ENCODE data around the gene SPOCK1. TPM values are rescaled to one million over a fixed set of nuclear protein-coding genes. Genes with fewer than 3 reads are reported as not detected.

Gene SPOCK1
- total RNA-seq, 2 experiments from 2014 or later: 0.42 TPM; not detected in 1

GRCh38 chr5:137461391-137462264 lies 37.5 kb downstream of the SPOCK1 start:
- Mint-ChIP-seq H3K9me3 (no peaks in the 10 kb centered on the region), H3K4me1 (ENCODE audit: low read depth) (no peaks in the 10 kb centered on the region), H3K4me3 (no peak overlapping the region), H3K36me3 (ENCODE audit: low read depth) (no peaks in the 10 kb centered on the region), H3K27ac (no peak overlapping the region), H3K27me3 (ENCODE audit: low read depth) (peaks cover 2% of the 10 kb centered on the region)
- CTCF ChIA-PET: no interaction called here
- DNase-seq: no peak
- intact Hi-C loops (cut with micrococcal nuclease): no loop called here

- DNase-seq: no peak
- Mint-ChIP-seq H3K27me3 (ENCODE audit: low read depth) (peaks cover 4% of the 10 kb centered on the region), H3K4me1 (ENCODE audit: low read depth) (no peaks in the 10 kb centered on the region), H3K4me3 (no peak overlapping the region), H3K27ac (no peak overlapping the region), H3K9me3 (no peaks in the 10 kb centered on the region), H3K36me3 (ENCODE audit: low read depth) (no peaks in the 10 kb centered on the region)
- intact Hi-C loops (cut with micrococcal nuclease): no loop called here
- CTCF ChIA-PET: no interaction called here
Measured at GRCh38 chr5:137454671-137455070, 44.5 kb downstream of the SPOCK1 start.

GRCh38 chr5:137453483-137454080 lies 45.5 kb downstream of the SPOCK1 start:
- CTCF ChIA-PET: interaction anchor here (0.7 kb wide), 1 partner anchor 43 kb away, joined by 3 read pairs; no protein-coding TSS in a partner anchor
- H3K36me3 Mint-ChIP-seq (ENCODE audit: low read depth): no peaks in the 10 kb centered on the region
- intact Hi-C loops (cut with micrococcal nuclease): no loop called here
- peaks cover 4% of the 10 kb centered on the region for H3K27me3 Mint-ChIP-seq (ENCODE audit: low read depth)
- H3K4me1 Mint-ChIP-seq (ENCODE audit: low read depth): no peaks in the 10 kb centered on the region
- peak; percentile 8 for DNase-seq
- H3K9me3 Mint-ChIP-seq: no peaks in the 10 kb centered on the region
- no peak overlapping the region for H3K4me3 Mint-ChIP-seq
- H3K27ac Mint-ChIP-seq: no peak overlapping the region

DNA sequence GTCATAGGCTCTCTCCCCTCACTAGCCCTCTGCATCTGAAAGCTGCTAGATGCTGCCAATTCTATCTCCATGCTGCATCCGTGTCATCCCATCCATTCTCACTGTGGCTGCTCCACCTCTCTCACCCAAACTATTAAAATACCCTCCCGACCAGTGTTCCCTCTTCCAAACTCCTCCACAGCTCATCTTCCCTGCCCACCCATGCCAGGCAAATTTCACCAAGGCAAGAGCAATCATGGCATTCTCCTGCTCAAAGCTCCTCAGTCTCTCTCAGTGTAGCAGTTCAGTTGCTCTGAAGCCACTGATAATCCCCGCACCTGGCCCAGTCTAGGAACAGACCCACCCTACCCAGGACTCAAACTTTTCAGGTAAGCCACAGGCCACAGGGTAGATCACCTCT lies 48.4 kb downstream of the SPOCK1 start:
- DNase-seq: no peak
- no peaks in the 10 kb centered on the region for H3K4me1 Mint-ChIP-seq (ENCODE audit: low read depth)
- H3K4me3 Mint-ChIP-seq: no peak overlapping the region
- CTCF ChIA-PET: no interaction called here
- no peak overlapping the region for H3K27ac Mint-ChIP-seq
- no peaks in the 10 kb centered on the region for H3K9me3 Mint-ChIP-seq
- intact Hi-C loops (cut with micrococcal nuclease): no loop called here
- peaks cover 6% of the 10 kb centered on the region for H3K27me3 Mint-ChIP-seq (ENCODE audit: low read depth)
- no peaks in the 10 kb centered on the region for H3K36me3 Mint-ChIP-seq (ENCODE audit: low read depth)

- H3K27me3 Mint-ChIP-seq (ENCODE audit: low read depth): peaks cover 8% of the 10 kb centered on the region
- CTCF ChIA-PET: no interaction called here
- no peak overlapping the region for H3K27ac Mint-ChIP-seq
- no peak for DNase-seq
- intact Hi-C loops (cut with micrococcal nuclease): no loop called here
- no peak overlapping the region for H3K4me3 Mint-ChIP-seq
- H3K36me3 Mint-ChIP-seq (ENCODE audit: low read depth): no peaks in the 10 kb centered on the region
- H3K4me1 Mint-ChIP-seq (ENCODE audit: low read depth): no peaks in the 10 kb centered on the region
- no peaks in the 10 kb centered on the region for H3K9me3 Mint-ChIP-seq
Measured at GRCh38 chr5:137448868-137449267, 50.3 kb downstream of the SPOCK1 start.

GRCh38 chr5:137446615-137447014 lies 52.5 kb downstream of the SPOCK1 start:
- Mint-ChIP-seq H3K36me3 (ENCODE audit: low read depth) (no peaks in the 10 kb centered on the region), H3K9me3 (no peaks in the 10 kb centered on the region), H3K4me3 (no peak overlapping the region), H3K4me1 (ENCODE audit: low read depth) (no peaks in the 10 kb centered on the region), H3K27ac (no peak overlapping the region), H3K27me3 (ENCODE audit: low read depth) (peaks cover 8% of the 10 kb centered on the region)
- intact Hi-C loops (cut with micrococcal nuclease): no loop called here
- CTCF ChIA-PET: interaction anchor here (0.6 kb wide), 2 partner anchors 125 to 1896 kb away, joined by 3 read pairs; no protein-coding TSS in a partner anchor
- no peak for DNase-seq

- H3K36me3 Mint-ChIP-seq (ENCODE audit: low read depth): no peaks in the 10 kb centered on the region
- H3K4me3 Mint-ChIP-seq: no peak overlapping the region
- DNase-seq: no peak
- intact Hi-C loops (cut with micrococcal nuclease): no loop called here
- no peaks in the 10 kb centered on the region for H3K4me1 Mint-ChIP-seq (ENCODE audit: low read depth)
- H3K9me3 Mint-ChIP-seq: no peaks in the 10 kb centered on the region
- CTCF ChIA-PET: interaction anchor here (0.6 kb wide), 1 partner anchor 1895 kb away, joined by 3 read pairs; no protein-coding TSS in a partner anchor
- no peak overlapping the region for H3K27ac Mint-ChIP-seq
- peaks cover 10% of the 10 kb centered on the region for H3K27me3 Mint-ChIP-seq (ENCODE audit: low read depth)
Measured at GRCh38 chr5:137446151-137446550, 53.0 kb downstream of the SPOCK1 start.

DNA sequence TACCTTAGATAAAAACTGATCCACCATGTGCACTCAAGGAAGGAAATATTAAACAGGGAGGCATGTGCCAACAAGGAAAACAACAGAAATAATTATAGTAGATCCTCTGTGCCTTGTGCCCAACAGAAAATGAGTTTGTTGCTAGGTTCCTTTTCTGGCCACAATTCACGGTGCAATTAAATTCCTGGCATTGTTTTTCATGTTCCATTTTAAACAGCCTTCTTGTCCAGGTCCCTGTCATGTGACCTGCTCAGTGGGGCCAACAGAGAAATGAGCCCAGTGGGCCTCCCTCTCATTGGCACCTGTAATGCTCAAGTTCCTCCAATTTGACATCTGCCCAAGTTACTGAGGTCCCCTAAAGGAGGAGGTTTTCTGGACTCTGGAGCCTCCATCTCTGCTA lies 56.5 kb downstream of the SPOCK1 start:
- Mint-ChIP-seq H3K27me3 (ENCODE audit: low read depth) (peaks cover 6% of the 10 kb centered on the region), H3K4me1 (ENCODE audit: low read depth) (no peaks in the 10 kb centered on the region), H3K9me3 (no peaks in the 10 kb centered on the region), H3K4me3 (no peak overlapping the region), H3K27ac (no peak overlapping the region), H3K36me3 (ENCODE audit: low read depth) (no peaks in the 10 kb centered on the region)
- CTCF ChIA-PET: no interaction called here
- DNase-seq: no peak
- intact Hi-C loops (cut with micrococcal nuclease): no loop called here

DNA sequence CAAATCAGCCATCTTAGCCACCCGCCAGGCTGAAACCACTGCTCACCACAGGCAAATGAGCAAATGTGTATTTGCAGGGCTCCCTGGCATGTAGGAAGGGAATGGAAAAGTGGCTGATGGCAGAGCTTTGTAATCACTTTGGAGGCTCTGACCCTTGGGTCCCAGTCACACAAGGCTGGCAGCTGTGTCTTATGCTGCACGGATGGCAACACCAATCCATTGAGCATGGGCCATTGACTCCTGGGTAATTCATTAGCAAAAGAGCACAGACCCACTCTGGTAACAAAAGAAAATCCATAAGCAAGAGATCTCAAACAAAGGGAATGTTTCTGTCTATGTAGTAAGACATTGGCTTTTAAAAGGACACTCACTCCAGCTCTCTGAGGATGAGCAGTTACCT lies 57.6 kb downstream of the SPOCK1 start:
- no peak overlapping the region for H3K27ac Mint-ChIP-seq
- DNase-seq: no peak
- intact Hi-C loops (cut with micrococcal nuclease): no loop called here
- H3K4me3 Mint-ChIP-seq: no peak overlapping the region
- H3K9me3 Mint-ChIP-seq: no peaks in the 10 kb centered on the region
- H3K36me3 Mint-ChIP-seq (ENCODE audit: low read depth): no peaks in the 10 kb centered on the region
- no peaks in the 10 kb centered on the region for H3K4me1 Mint-ChIP-seq (ENCODE audit: low read depth)
- CTCF ChIA-PET: no interaction called here
- H3K27me3 Mint-ChIP-seq (ENCODE audit: low read depth): peaks cover 4% of the 10 kb centered on the region

- DNase-seq: no peak
- H3K27me3 Mint-ChIP-seq (ENCODE audit: low read depth): peaks cover 4% of the 10 kb centered on the region
- intact Hi-C loops (cut with micrococcal nuclease): no loop called here
- no peak overlapping the region for H3K4me3 Mint-ChIP-seq
- H3K4me1 Mint-ChIP-seq (ENCODE audit: low read depth): no peaks in the 10 kb centered on the region
- CTCF ChIA-PET: no interaction called here
- H3K27ac Mint-ChIP-seq: no peak overlapping the region
- no peaks in the 10 kb centered on the region for H3K36me3 Mint-ChIP-seq (ENCODE audit: low read depth)
- H3K9me3 Mint-ChIP-seq: no peaks in the 10 kb centered on the region
Measured at GRCh38 chr5:137440795-137441194, 58.3 kb downstream of the SPOCK1 start.

DNA sequence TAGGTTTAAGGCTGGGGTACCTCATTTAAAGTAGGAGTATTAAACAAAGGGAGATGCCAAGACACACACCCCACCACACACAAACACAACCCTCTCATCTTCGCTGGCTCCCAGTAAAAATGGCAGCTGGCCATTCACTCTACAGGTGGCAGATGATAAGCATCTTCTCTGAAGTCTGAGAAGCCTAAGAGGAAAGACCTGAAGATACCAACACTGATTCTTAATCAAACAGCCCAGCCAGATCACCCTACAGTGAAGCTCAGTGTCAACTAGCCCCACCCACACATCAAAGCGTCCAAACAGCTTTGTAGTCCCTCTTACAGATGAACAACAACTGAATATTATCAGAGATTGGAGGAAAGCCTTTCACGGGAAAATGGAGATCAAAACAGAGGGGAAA lies 59.5 kb downstream of the SPOCK1 start:
- Mint-ChIP-seq H3K9me3 (no peaks in the 10 kb centered on the region), H3K4me1 (ENCODE audit: low read depth) (no peaks in the 10 kb centered on the region), H3K27ac (no peak overlapping the region), H3K27me3 (ENCODE audit: low read depth) (peaks cover 4% of the 10 kb centered on the region), H3K4me3 (no peak overlapping the region), H3K36me3 (ENCODE audit: low read depth) (no peaks in the 10 kb centered on the region)
- CTCF ChIA-PET: no interaction called here
- DNase-seq: no peak
- intact Hi-C loops (cut with micrococcal nuclease): no loop called here

- no peak overlapping the region for H3K4me3 Mint-ChIP-seq
- CTCF ChIA-PET: no interaction called here
- intact Hi-C loops (cut with micrococcal nuclease): no loop called here
- H3K9me3 Mint-ChIP-seq: no peaks in the 10 kb centered on the region
- no peaks in the 10 kb centered on the region for H3K4me1 Mint-ChIP-seq (ENCODE audit: low read depth)
- peaks cover 2% of the 10 kb centered on the region for H3K27me3 Mint-ChIP-seq (ENCODE audit: low read depth)
- H3K36me3 Mint-ChIP-seq (ENCODE audit: low read depth): no peaks in the 10 kb centered on the region
- H3K27ac Mint-ChIP-seq: no peak overlapping the region
- no peak for DNase-seq
Measured at GRCh38 chr5:137438932-137439331, 60.2 kb downstream of the SPOCK1 start.

- Mint-ChIP-seq H3K27ac (no peak overlapping the region), H3K4me1 (ENCODE audit: low read depth) (no peaks in the 10 kb centered on the region)
- CTCF ChIA-PET: no interaction called here
Measured at GRCh38 chr5:137437774-137438173, 61.4 kb downstream of the SPOCK1 start.

More at GRCh38 chr5:137437774-137438173, 61.4 kb downstream of the SPOCK1 start:
- H3K27me3 Mint-ChIP-seq (ENCODE audit: low read depth): peaks cover 2% of the 10 kb centered on the region
- no peak for DNase-seq
- intact Hi-C loops (cut with micrococcal nuclease): no loop called here
- no peak overlapping the region for H3K4me3 Mint-ChIP-seq
- no peaks in the 10 kb centered on the region for H3K36me3 Mint-ChIP-seq (ENCODE audit: low read depth)
- H3K9me3 Mint-ChIP-seq: no peaks in the 10 kb centered on the region
